IPS DF 6.9 (cell line): ENCODE data around the gene FKBP11.
"Not testable (repeated sequence)": the region's sequence is repeated elsewhere in the genome, so short reads cannot be mapped to it uniquely, and the experiment has no call there.

Source experiments
- DNase-seq: peaks from one replicate; pipeline ENCODE4 v3.0.0-alpha.2; 2013; ENCODE audit warnings: low read depth, low spot score
- H3K27ac ChIP-seq: one replicate; pipeline ENCODE4 v1.5.1; 2013; ENCODE audit warnings: low read length, control low read depth
- H3K27me3 ChIP-seq: 2 replicates; pipeline ENCODE4 v1.6.1; 2013; ENCODE audit warnings: mild to moderate bottlenecking, low read length; ENCODE audit not compliant: control insufficient read depth, insufficient read depth
- H3K36me3 ChIP-seq: 2 replicates; pipeline ENCODE4 v1.6.1; 2013; ENCODE audit warnings: low read length; ENCODE audit not compliant: control insufficient read depth, insufficient read depth
- H3K4me1 ChIP-seq: 2 replicates; pipeline ENCODE4 v1.6.1; 2013; ENCODE audit warnings: low read length; ENCODE audit not compliant: control insufficient read depth, insufficient read depth
- H3K4me3 ChIP-seq: 2 replicates; pipeline ENCODE4 v1.5.1; 2013; ENCODE audit warnings: mild to moderate bottlenecking, low read length
- H3K9me3 ChIP-seq: 2 replicates; pipeline ENCODE4 v1.6.1; 2013; ENCODE audit warnings: low read length, inconsistent platforms; ENCODE audit not compliant: control insufficient read depth, insufficient read depth
- WGBS: extraction: QIAGEN DNeasy Blood & Tissue Kit; methylation state at CpG from one replicate; pipeline ENCODE4 v1.1.7; 2013; ENCODE audit warnings: mixed read lengths, missing lambda C conversion rate; ENCODE audit not compliant: insufficient read length, insufficient coverage; 5-methylcytosine and 5-hydroxymethylcytosine counted together

FKBP11 gene

DNA sequence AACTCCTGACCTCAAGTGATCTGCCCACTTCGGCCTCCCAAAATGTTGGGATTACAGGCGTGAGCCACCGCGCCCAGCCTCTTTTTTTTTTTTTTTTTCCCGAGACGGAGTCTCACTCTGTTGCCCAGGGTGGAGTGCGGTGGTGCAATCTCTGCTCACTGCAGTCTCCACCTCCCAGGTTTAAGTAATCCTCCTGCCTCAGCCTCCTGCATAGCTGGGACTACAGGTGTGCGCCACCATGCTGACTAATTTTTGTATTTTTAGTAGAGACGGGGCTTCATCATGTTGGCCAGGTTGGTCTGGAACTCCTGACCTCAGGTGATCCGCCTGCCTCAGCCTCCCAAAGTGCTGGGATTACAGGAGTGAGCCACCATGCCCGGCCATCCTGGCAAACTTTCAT, 15.6 kb downstream of the FKBP11 start:
- not testable (repeated sequence) for H3K27ac ChIP-seq, H3K4me3 ChIP-seq, DNase-seq, H3K27me3 ChIP-seq, H3K4me1 ChIP-seq, H3K36me3 ChIP-seq, H3K9me3 ChIP-seq
- WGBS: no CpG with 5 or more reads among the region's 11 CpGs

DNA sequence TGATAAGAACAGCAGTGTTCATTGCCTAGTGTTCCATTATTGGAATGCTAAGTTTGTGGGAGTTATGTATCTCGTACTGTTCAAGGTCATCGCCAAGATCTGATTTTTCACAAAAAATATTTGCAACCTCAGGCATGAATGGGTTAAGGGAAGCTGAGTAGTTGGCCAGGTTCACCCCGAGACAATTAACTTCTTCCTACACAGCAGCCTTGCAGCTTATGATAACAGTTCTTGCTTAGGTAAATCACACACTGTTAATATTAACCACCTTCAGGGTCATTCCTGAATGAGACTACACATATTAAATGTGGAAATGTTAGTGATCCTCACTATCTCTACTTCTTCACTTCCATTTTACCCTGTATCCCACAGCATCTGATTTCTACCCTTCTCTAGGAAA, 18.0 kb downstream of the FKBP11 start:
- WGBS: no CpG with 5 or more reads among the region's 3 CpGs
- no peaks in the 10 kb centered on the region for H3K36me3 ChIP-seq
- no peak for DNase-seq

DNA sequence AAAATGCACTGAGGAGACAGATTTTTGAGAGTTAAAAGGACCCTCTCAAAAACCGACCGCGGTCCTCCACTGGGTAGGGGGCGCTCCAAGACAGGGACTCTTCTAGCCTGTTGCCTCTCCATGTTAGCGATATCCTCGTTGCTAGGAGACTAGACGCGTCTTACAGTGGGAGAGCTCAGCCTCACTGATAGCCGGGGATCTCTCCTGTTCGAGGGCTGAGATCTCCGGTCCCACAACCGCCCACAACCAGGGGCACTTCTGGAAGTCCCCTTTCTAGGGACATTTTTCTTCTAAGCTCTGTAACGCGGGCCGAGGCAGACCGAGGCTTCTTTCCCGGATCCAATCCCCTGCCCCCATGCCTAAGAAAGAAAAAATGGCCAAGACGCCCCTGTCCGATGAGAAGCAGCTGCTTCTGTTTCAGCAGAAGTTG, 21.3 kb downstream of the FKBP11 start:
- Histone ChIP-seq H3K27ac (no peak overlapping the region), H3K4me1 (no peaks in the 10 kb centered on the region), H3K9me3 (no peaks in the 10 kb centered on the region), H3K27me3 (no peaks in the 10 kb centered on the region; the same call in 1 of the 2 replicates), H3K36me3 (no peaks in the 10 kb centered on the region), H3K4me3 (peak overlapping the region; percentile 10; the same call in 1 of the 2 replicates)
- no CpG with 5 or more reads among the region's 19 CpGs for WGBS
- DNase-seq: no peak

More for the DNA sequence above, 18.0 kb downstream of the FKBP11 start:
- Histone ChIP-seq H3K27ac (no peak overlapping the region), H3K4me3 (no peak overlapping the region), H3K4me1 (no peaks in the 10 kb centered on the region), H3K27me3 (no peaks in the 10 kb centered on the region; the same call in 1 of the 2 replicates), H3K9me3 (no peaks in the 10 kb centered on the region)

DNA sequence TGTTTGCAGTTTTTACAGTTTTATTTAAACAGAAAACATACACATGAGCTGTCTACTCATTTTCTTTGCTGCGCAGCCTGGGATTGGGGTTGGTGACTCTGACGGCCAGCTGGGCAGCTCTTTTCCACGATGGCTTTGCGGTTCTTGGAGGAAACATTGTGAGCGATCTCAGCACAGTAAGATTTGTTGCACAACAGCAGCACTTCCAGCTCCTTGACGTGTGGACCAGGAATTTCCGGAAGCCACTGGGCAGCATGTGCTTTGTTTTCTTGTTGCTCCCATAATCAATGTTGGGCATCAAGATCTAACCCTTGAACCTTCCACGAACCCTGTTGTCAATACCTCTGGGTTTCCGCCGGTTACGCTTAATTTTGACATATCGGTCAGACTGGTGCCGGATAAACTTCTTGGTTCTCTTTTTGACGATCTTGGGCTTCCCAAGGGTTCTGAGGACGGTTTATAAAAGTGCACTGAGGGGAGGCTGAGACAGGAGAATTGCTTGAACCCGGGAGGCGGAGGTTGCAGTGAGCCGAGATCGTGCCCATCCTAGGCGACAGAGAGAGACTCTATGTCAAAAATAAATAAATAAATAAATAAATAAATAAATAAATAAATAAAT, 21.8 kb downstream of the FKBP11 start:
- WGBS: no CpG with 5 or more reads among the region's 20 CpGs
- H3K4me3 ChIP-seq: no peak overlapping the region

DNA sequence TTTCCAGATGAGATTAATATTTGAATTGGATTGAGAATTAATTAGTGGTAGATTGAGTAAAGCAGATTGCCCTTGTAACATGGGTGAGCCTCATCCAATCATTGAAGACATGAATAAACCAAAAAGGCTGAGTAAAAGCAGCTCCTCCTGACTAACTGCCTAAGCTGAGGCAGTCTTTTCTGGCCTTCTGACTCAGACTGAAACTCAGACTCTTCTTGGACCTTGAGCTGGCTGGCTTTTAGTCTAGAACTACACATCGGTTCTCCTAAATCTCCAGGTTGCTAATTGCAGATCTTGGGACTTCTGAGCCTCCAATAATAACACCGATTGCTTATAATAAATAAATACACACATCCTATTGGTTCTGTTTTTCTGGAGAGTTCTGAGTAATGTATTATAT, 24.0 kb downstream of the FKBP11 start:
- no peak for DNase-seq
- no CpG with 5 or more reads among the region's 2 CpGs for WGBS
- H3K36me3 ChIP-seq: no peaks in the 10 kb centered on the region
- H3K27me3 ChIP-seq: no peaks in the 10 kb centered on the region; the same call in 1 of the 2 replicates
- no peak overlapping the region for H3K27ac ChIP-seq
- no peak overlapping the region for H3K4me3 ChIP-seq
- no peaks in the 10 kb centered on the region for H3K9me3 ChIP-seq
- no peaks in the 10 kb centered on the region for H3K4me1 ChIP-seq

More for the DNA sequence above, 21.8 kb downstream of the FKBP11 start:
- DNase-seq: no peak
- no peaks in the 10 kb centered on the region for H3K36me3 ChIP-seq
- H3K27ac ChIP-seq: no peak overlapping the region
- no peaks in the 10 kb centered on the region for H3K9me3 ChIP-seq
- H3K27me3 ChIP-seq: no peaks in the 10 kb centered on the region; the same call in 1 of the 2 replicates
- no peaks in the 10 kb centered on the region for H3K4me1 ChIP-seq

DNA sequence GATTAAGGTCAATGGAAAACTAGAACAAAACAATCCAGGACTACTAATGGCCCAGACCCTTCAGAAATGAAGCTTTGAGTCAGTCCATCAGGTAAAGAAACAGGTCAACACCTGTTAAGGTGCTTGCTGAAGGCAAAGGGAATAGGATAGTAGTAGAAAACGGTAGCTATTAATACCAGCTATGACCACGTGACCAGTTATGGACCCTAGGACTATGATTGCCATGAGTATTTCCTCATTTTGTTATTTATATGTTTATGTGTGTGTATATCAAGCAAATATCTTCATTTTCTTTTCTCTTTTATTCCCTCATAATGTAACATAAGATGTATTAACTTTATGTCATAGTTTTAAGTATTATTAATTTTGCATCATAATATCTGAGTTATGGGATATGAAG, 25.6 kb downstream of the FKBP11 start:
- H3K36me3 ChIP-seq: no peaks in the 10 kb centered on the region
- WGBS: no CpG with 5 or more reads among the region's 2 CpGs
- no peak overlapping the region for H3K4me3 ChIP-seq

DNA sequence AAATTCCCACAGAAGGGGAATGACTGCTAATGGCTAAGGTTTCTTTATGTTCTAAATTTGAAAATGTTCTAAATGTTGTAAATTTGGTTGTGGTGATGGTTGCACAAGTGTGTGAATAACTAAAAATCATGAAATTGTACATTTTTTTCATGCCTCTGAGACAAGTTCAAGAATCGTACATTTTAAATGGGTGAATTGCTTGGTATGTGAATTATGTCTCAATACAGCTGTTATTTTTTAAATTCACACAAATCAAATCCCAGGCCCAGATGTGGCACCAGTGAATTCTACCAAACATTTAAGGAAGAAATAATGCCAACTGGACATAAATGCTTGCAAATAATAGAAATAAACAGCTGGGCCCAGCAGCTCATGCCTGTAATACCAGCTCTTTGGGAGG, 31.0 kb downstream of the FKBP11 start:
- no peaks in the 10 kb centered on the region for H3K36me3 ChIP-seq
- no peaks in the 10 kb centered on the region for H3K27me3 ChIP-seq
- no peaks in the 10 kb centered on the region for H3K9me3 ChIP-seq
- no peak overlapping the region for H3K27ac ChIP-seq
- no CpG with 5 or more reads among the region's 1 CpG for WGBS
- H3K4me3 ChIP-seq: no peak overlapping the region
- no peak for DNase-seq
- H3K4me1 ChIP-seq: no peaks in the 10 kb centered on the region

More for the DNA sequence above, 25.6 kb downstream of the FKBP11 start:
- no peak for DNase-seq
- no peaks in the 10 kb centered on the region for H3K4me1 ChIP-seq
- no peaks in the 10 kb centered on the region for H3K9me3 ChIP-seq
- H3K27me3 ChIP-seq: no peaks in the 10 kb centered on the region
- H3K27ac ChIP-seq: no peak overlapping the region

DNA sequence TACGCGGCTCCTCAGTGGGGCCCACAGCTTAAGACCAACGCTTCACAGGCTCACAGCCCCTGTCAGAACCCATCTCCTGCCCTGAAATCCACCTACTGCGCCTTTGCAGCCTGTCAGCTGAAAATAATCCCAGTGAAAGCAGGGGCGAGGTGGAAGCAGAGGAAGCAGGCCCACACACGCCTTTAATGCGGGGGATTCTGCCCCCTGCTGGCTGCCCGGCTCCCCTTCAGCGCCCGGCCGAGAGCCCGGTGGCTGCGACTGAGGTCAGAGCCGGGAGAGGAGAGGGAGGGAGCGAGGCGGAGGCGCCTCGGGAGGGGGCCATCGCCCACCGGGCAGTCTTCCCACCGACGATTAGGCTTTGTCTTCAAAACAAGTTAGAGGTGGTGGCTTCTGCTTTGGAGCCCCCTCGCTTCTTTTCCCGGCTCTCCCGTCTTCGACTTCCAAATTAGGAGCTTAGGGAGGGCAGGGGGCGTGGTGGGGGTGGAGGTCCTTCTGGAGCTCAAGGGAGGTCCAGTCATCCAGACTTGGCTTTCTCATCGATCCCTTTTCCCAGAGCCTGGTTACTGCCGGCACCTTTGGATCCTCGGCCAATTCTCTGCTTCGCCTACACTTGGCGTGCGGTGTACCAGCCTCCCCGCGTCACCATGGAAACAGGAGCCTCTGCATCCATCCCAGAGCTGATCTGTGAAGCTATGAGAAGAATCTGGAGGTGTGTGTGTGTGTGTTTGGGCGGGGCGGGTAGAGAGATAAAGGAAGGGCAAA, 34.5 kb downstream of the FKBP11 start:
- WGBS: no CpG with 5 or more reads among the region's 37 CpGs
- Histone ChIP-seq H3K4me3 (peak overlapping the region; percentile 37; the same call in 1 of the 2 replicates), H3K27ac (no peak overlapping the region), H3K27me3 (no peaks in the 10 kb centered on the region), H3K36me3 (no peaks in the 10 kb centered on the region), H3K9me3 (no peaks in the 10 kb centered on the region), H3K4me1 (no peaks in the 10 kb centered on the region)
- DNase-seq: no peak

DNA sequence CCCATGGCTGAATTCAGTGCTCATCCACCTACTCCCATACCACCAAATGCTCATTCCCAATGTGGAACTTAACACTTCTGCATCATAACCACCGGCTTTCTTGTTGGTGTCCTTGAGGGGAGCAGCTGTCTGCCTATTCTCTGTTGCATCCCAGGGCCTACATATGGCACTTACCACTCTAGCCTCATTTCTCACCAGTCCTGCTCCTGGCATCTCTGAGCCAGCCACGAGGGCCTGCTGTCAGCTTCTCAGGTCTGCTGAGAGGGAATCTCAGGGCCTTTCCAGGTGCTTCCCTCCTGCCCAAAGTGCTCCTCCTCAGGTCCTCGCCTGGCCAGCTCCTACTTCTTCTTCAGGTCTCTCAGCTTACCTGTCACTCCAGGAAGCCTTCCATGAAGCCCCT, 35.6 kb downstream of the FKBP11 start:
- Histone ChIP-seq H3K27me3 (no peaks in the 10 kb centered on the region), H3K9me3 (no peaks in the 10 kb centered on the region), H3K36me3 (no peaks in the 10 kb centered on the region), H3K4me1 (no peaks in the 10 kb centered on the region), H3K27ac (no peak overlapping the region), H3K4me3 (no peak overlapping the region)
- no CpG with 5 or more reads among the region's 3 CpGs for WGBS
- no peak for DNase-seq

DNA sequence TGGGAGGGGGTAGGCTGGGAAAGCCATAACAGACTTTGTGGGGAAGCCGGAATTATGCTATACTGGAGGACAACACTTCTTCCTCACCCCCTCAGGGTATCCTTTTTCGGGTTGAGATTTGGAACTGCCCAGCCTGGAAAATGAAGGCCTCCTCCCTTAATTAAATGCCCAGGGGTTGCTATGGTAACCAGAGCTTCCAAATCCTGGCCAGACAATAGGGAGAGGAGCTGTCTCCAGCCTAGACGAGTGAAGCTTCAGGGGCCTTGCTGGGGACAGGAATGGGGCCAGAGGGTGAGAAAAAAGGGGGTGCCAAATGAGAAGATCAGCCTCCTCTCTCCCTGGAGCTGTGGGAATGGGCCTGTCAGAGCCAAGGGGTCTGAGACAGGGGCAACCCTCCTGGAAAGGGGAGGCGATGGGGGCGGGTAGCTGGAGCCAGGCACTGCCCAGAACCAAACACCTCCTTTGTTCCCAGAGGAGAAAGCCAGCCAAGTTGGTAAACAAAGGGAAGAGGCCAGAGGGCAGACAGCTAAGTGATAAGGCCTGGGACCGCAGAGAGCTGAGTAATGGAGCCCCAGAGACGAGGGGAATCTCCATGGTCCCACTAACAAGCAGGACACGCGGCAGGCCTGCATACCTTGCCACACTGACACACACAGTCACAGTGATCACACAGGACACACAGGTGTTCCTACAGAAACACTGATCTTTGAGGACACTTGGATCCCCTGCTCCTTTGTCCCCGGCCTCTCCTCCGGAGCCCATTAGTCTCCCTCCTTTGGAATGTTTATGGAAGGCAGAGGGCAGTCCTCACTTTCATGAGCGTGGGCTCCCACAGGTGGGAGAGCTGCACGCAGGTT, 41.8 kb downstream of the FKBP11 start:
- H3K4me3 ChIP-seq: no peak overlapping the region
- no peaks in the 10 kb centered on the region for H3K9me3 ChIP-seq
- no peak overlapping the region for H3K27ac ChIP-seq
- no CpG with 5 or more reads among the region's 13 CpGs for WGBS
- H3K27me3 ChIP-seq: no peaks in the 10 kb centered on the region
- peaks cover 5% of the 10 kb centered on the region; the same call in 1 of the 2 replicates for H3K4me1 ChIP-seq
- H3K36me3 ChIP-seq: no peaks in the 10 kb centered on the region
- no peak for DNase-seq
